ENCODE data around the gene THUMPD3. TPM values are rescaled to one million over a fixed set of nuclear protein-coding genes. Genes with fewer than 3 reads are reported as not detected.
A peak's percentile ranks its signal among the peaks of the same experiment; 100 is the strongest.

Gene THUMPD3
- total and polyA plus RNA-seq, 9 of the 15 experiments (the other 6 are each of a cell fraction or from before 2014, with no cell fraction given), result 58.3 to 132 (median 113) TPM

GRCh38 chr3:9422712-9423424 is 60.0 kb downstream of the THUMPD3 start (continued):
- TF ChIP-seq, protein P1, sequence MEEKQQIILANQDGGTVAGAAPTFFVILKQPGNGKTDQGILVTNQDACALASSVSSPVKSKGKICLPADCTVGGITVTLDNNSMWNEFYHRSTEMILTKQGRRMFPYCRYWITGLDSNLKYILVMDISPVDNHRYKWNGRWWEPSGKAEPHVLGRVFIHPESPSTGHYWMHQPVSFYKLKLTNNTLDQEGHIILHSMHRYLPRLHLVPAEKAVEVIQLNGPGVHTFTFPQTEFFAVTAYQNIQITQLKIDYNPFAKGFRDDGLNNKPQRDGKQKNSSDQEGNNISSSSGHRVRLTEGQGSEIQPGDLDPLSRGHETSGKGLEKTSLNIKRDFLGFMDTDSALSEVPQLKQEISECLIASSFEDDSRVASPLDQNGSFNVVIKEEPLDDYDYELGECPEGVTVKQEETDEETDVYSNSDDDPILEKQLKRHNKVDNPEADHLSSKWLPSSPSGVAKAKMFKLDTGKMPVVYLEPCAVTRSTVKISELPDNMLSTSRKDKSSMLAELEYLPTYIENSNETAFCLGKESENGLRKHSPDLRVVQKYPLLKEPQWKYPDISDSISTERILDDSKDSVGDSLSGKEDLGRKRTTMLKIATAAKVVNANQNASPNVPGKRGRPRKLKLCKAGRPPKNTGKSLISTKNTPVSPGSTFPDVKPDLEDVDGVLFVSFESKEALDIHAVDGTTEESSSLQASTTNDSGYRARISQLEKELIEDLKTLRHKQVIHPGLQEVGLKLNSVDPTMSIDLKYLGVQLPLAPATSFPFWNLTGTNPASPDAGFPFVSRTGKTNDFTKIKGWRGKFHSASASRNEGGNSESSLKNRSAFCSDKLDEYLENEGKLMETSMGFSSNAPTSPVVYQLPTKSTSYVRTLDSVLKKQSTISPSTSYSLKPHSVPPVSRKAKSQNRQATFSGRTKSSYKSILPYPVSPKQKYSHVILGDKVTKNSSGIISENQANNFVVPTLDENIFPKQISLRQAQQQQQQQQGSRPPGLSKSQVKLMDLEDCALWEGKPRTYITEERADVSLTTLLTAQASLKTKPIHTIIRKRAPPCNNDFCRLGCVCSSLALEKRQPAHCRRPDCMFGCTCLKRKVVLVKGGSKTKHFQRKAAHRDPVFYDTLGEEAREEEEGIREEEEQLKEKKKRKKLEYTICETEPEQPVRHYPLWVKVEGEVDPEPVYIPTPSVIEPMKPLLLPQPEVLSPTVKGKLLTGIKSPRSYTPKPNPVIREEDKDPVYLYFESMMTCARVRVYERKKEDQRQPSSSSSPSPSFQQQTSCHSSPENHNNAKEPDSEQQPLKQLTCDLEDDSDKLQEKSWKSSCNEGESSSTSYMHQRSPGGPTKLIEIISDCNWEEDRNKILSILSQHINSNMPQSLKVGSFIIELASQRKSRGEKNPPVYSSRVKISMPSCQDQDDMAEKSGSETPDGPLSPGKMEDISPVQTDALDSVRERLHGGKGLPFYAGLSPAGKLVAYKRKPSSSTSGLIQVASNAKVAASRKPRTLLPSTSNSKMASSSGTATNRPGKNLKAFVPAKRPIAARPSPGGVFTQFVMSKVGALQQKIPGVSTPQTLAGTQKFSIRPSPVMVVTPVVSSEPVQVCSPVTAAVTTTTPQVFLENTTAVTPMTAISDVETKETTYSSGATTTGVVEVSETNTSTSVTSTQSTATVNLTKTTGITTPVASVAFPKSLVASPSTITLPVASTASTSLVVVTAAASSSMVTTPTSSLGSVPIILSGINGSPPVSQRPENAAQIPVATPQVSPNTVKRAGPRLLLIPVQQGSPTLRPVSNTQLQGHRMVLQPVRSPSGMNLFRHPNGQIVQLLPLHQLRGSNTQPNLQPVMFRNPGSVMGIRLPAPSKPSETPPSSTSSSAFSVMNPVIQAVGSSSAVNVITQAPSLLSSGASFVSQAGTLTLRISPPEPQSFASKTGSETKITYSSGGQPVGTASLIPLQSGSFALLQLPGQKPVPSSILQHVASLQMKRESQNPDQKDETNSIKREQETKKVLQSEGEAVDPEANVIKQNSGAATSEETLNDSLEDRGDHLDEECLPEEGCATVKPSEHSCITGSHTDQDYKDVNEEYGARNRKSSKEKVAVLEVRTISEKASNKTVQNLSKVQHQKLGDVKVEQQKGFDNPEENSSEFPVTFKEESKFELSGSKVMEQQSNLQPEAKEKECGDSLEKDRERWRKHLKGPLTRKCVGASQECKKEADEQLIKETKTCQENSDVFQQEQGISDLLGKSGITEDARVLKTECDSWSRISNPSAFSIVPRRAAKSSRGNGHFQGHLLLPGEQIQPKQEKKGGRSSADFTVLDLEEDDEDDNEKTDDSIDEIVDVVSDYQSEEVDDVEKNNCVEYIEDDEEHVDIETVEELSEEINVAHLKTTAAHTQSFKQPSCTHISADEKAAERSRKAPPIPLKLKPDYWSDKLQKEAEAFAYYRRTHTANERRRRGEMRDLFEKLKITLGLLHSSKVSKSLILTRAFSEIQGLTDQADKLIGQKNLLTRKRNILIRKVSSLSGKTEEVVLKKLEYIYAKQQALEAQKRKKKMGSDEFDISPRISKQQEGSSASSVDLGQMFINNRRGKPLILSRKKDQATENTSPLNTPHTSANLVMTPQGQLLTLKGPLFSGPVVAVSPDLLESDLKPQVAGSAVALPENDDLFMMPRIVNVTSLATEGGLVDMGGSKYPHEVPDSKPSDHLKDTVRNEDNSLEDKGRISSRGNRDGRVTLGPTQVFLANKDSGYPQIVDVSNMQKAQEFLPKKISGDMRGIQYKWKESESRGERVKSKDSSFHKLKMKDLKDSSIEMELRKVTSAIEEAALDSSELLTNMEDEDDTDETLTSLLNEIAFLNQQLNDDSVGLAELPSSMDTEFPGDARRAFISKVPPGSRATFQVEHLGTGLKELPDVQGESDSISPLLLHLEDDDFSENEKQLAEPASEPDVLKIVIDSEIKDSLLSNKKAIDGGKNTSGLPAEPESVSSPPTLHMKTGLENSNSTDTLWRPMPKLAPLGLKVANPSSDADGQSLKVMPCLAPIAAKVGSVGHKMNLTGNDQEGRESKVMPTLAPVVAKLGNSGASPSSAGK (IDR thresholded peaks at IDR 0.05), result peak; percentile 26; the same call in 1 of the 2 replicates
- TF ChIP-seq FOXJ3 (CRISPR knock-in tag; IDR thresholded peaks at IDR 0.05) (no peak), RCOR1 (IDR thresholded peaks at IDR 0.05; ENCODE audit: borderline replicate concordance in 1 of 2, low read depth in 2 of 2, low read length in 2 of 2) (peak in 1 of 2 experiments; percentile 93; a peak in 3 of 4 replicates), HLTF (IDR thresholded peaks at IDR 0.05) (no peak), CUX1 (CRISPR knock-in tag; IDR thresholded peaks at IDR 0.05) (peak; percentile 73; the same call in 1 of the 2 replicates)
- TF ChIP-seq, protein P2, sequence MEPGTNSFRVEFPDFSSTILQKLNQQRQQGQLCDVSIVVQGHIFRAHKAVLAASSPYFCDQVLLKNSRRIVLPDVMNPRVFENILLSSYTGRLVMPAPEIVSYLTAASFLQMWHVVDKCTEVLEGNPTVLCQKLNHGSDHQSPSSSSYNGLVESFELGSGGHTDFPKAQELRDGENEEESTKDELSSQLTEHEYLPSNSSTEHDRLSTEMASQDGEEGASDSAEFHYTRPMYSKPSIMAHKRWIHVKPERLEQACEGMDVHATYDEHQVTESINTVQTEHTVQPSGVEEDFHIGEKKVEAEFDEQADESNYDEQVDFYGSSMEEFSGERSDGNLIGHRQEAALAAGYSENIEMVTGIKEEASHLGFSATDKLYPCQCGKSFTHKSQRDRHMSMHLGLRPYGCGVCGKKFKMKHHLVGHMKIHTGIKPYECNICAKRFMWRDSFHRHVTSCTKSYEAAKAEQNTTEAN (CRISPR knock-in tag; IDR thresholded peaks at IDR 0.05), result no peak
